ENCODE results near the gene GCK.
"Not testable (repeated sequence)": the region's sequence is repeated elsewhere in the genome, so short reads cannot be mapped to it uniquely, and the experiment has no call there.

The GCK gene

DNA sequence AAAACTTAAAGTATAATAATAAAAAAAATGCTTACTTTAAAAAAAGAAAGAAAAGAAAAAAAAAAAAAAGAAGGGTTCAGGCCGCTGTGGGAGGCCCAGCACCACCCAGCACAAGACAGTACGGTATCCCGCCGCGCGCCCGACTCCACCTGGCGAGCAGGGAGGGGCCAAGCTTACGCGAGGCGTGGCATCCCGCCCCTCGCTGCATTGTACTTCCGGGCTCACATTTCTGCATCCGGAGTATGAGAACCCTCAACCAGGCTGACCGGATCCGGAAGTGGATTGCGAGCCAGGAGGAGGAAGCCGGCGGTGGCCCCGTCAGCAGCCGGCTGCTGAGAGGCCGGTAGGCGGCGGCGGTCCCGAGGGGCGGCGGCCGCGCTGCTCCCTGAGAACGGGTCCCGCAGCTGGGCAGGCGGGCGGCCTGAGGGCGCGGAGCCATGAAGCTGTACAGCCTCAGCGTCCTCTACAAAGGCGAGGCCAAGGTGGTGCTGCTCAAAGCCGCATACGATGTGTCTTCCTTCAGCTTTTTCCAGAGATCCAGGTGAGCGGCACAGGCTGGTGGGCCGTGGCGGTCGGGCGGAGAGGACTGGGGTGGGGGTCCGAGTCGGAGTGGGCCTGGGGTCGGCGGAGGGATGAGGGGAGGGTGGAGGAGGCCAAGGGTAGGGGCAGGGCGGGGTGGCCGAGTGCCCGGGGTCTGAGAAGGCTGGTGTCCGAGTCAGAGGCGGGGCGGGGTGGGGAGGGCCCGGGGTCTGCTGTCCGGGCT is 11.6 kb upstream of the GCK start, which contains the start of gene YKT6:
Gene YKT6 (plus strand): TSS at position 280 of the 763 bp plus-strand sequence. CDS start 158 bp downstream, at position 438.
- peak; percentile 95 for DNase-seq

- DNase-seq: not testable (repeated sequence)
Observed at GRCh38 chr7:44200163-44200562, 10.9 kb upstream of the GCK start.

DNA sequence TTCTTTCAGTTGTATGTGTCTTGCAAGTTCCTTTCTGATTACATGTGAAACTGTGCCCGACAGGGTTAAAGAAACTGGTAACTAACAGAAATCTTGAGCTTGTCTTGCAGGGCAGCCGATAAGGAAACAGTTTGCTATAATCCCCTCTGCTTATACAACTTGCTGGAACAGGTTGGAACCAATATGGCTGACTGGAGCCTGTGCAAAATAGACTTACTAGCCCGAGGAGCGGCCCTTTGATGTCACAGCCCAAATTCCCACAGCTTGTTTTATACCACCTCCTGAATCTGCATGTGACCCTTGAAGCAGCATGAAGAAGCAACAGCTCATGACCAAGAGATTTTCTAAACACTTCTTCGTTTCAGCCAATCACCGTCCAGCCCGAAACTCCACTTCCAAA is 8.2 kb upstream of the GCK start:
- no peak for DNase-seq

GRCh38 chr7:44196450-44196872 is 7.2 kb upstream of the GCK start:
- DNase-seq: peak; percentile 11

GRCh38 chr7:44195889-44196288 is 6.7 kb upstream of the GCK start:
- no peak for DNase-seq

DNA sequence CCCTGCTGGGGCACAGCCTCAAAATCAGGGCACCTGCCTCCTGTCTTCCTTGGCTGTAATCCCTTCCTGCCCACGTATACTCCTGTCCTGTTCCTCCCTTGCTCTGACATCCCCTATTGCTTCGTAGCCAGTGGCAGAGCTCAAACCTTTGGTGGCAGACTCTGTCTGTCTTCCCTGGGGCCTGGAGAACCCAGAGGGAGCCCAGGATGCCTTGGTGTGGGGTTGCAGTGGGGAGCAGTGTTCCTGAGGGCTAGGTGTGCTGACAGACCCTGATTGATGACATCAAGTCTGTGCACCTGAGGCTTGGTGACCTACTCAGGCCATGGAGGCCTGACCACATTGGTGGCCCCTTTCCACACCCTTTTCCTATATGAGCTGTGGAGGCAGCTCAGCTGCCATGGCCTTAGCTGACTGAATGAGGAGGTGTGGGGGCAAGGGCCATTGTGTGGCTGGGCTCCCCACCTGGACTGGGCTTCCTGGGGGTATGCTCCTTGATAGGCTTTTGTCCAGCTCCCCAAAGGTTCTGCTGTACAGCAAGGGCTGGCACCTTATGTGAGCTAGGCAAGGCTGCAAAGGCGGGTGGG is 5.4 kb upstream of the GCK start:
- DNase-seq: no peak

DNA sequence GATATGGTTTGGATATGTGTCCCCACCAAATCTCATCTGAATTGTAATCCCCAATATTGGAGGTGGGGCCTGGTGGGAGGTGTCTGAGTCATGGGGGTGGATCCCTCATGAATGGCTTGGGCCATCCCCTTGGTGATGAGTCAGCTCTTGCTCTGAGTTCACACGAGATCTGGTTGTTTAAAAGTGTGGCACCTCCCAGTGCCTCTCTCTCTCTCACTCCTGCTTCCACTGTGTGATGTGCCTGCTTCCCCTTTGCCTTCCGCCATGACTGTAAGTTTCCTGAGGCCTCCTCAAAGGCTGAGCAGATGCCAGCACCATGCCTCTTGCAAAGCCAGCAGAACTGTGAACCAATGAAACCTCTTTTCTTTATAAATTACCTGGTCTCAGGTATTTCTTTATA is 4.8 kb upstream of the GCK start:
- no peak for DNase-seq

- no peak for DNase-seq
Observed at GRCh38 chr7:44193011-44193802, 4.0 kb upstream of the GCK start.

DNA sequence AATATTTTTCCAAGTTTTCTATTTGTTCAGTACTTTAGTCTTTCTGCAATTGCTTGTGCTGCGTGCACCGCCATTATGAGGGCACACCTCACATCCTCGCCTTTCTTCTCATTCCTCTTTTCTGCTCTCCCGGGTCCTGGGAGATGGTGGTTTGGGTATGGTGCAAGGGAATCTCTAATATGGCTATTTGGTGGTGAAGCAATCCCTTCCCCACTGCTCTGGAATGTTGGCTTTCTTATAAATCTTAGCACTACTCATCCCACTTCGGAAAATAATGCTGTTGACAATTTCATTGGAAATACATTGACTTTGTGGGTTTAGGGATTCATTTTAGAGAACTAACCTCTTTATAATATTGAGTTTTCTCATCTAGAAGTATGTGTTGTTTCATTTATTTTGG is 1.9 kb upstream of the GCK start:
- DNase-seq: no peak

- no peak for DNase-seq
Observed at GRCh38 chr7:44189993-44190872, 994 bp upstream of the GCK start.

DNA sequence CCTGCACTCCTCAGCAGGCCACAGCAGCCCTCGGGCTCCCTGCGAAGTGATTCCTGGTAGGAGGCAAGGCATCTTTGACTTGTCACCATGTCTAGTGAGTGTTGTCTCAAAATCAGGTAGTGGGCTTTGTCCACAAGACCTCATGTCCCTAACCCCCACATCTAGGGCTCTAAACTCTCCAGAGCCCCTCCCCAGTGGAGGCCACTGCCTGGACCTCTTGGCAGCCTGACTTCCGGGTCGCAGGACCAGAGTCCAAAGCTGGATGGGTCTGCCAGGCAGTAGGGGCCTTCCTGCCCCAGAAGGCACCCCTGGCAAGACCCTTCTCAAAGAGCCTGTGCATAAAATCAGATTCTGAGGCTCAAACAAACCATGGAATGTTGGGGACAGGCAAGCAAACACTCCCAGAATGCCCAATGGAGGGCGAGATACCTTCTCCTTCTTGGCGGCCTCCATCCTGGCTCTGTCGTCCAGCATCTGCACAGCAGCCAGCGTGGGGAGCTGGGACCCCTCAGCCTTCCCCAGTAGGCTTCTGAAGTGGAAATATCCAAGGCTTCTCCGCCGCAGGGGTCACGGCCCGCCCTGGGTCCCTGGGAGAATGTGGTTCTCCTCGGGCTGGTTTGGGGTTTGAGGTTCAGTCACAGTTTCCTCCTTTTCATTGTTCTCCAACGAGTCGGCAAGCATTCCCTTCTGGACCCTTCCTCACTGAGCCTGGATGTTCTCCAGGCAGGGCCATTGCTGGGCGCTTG is 586 bp downstream of the GCK start:
- no peak for DNase-seq

GRCh38 chr7:44187636-44188416 is 1.4 kb downstream of the GCK start:
- DNase-seq: no peak

GRCh38 chr7:44186736-44187135 is 2.5 kb downstream of the GCK start:
- DNase-seq: no peak

GRCh38 chr7:44185729-44186128 is 3.5 kb downstream of the GCK start:
- no peak for DNase-seq

GRCh38 chr7:44184873-44185446 is 4.3 kb downstream of the GCK start:
- no peak for DNase-seq

- no peak for DNase-seq
Observed at GRCh38 chr7:44184206-44184872, 4.9 kb downstream of the GCK start.

- no peak for DNase-seq
Observed at GRCh38 chr7:44183386-44183785, 5.9 kb downstream of the GCK start.

DNA sequence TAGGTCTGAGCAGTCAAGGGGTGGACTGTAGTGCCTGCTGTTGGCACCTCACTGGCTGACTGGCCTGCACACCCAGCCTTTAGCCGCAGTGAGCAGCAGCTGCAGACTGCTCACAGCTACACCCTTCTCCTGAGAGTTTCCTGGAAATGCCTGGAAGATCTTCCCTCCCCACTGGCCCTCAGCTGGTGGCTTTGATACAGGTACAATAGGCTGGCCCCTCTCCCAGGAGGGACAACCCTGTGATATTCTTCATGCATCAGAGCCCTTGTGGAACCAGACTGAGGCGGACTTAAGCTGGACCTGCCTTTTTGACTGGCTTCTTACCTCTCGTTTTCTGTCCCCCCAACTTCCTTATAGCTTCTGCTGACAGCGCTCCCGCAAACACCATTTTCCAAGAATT is 6.4 kb downstream of the GCK start:
- no peak for DNase-seq

DNA sequence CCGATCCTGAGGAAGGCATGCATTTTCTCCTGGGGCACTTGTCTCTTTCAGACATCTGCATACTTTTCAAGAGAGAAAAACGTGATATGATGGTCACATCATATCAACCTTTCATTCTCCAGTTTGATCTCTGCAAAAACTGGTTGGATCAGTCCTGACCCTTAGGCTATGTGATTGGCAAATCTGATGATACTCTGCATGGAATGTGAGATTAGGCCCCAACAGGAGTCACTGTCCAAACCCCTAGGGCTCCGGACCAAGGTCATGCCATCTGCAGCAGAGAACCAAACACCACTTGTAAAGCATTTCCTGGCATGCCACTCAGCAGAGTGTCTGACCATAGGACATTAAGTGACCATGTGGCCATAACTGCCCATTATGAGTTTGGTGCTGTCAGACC is 8.6 kb downstream of the GCK start:
- DNase-seq: no peak

GRCh38 chr7:44177570-44178131 is 11.6 kb downstream of the GCK start:
- no peak for DNase-seq
